Measurements from ENCODE around the gene TM4SF4. TPM values are rescaled to one million over a fixed set of nuclear protein-coding genes. Genes with fewer than 3 reads are reported as not detected.
A peak's percentile ranks its signal among the peaks of the same experiment; 100 is the strongest.

The TM4SF4 gene
- total RNA-seq, 4 donors from 2014 or later: 0.13 to 2.3 TPM; not detected in 2

GRCh38 chr3:149542375-149543312, 68.1 kb downstream of the TM4SF4 start:
- intact Hi-C loops (cut with DNase I; ENCODE audit: low total_unique reads): no loop called here
- ATAC-seq (no peak), DNase-seq (no peak)
- H3K36me3 ChIP-seq: peaks cover 0 to 8% of the 10 kb centered on the region in 2 donors
- peaks cover 5 to 10% of the 10 kb centered on the region in 2 donors for H3K4me1 ChIP-seq
- H3K9me3 ChIP-seq: no peaks in the 10 kb centered on the region
- H3K27me3 ChIP-seq: no peaks in the 10 kb centered on the region
- H3K4me3 ChIP-seq: no peak overlapping the region
- in situ Hi-C loops (cut with MboI; ENCODE audit: low sequenced_read_pairs in 4 of 4): loop anchor here in 1 of 4 donors (25.0 kb wide), 1 partner anchor 95 kb away; no protein-coding TSS in a partner anchor
- no peak overlapping the region for H3K27ac ChIP-seq
- TF ChIP-seq CTCF (IDR thresholded peaks at IDR 0.05 in 4 of 5, conservative IDR thresholded peaks at IDR 0.05 in 1 of 5) (no peak), POLR2A (IDR thresholded peaks at IDR 0.05) (no peak)

- no peak for TF ChIP-seq CTCF (IDR thresholded peaks at IDR 0.05 in 4 of 5, conservative IDR thresholded peaks at IDR 0.05 in 1 of 5)
- no peak for TF ChIP-seq POLR2A (IDR thresholded peaks at IDR 0.05)
- Histone ChIP-seq H3K27ac (no peak overlapping the region), H3K9me3 (no peaks in the 10 kb centered on the region), H3K27me3 (no peaks in the 10 kb centered on the region), H3K4me3 (no peak overlapping the region), H3K4me1 (peaks cover 16 to 17% of the 10 kb centered on the region in 2 donors), H3K36me3 (peaks cover 0 to 8% of the 10 kb centered on the region in 2 donors)
- DNase-seq (no peak), ATAC-seq (no peak)
- in situ Hi-C loops (cut with MboI; ENCODE audit: low sequenced_read_pairs in 4 of 4): loop anchor here in 1 of 4 donors (25.0 kb wide), 1 partner anchor 92 kb away; no protein-coding TSS in a partner anchor
- intact Hi-C loops (cut with DNase I; ENCODE audit: low total_unique reads): no loop called here
These were observed 70.6 kb downstream of the TM4SF4 start for GRCh38 chr3:149545049-149545448.

- Histone ChIP-seq H3K27ac (peak overlapping the region in 1 of 4 donors; percentile 53), H3K4me1 (peaks cover 19 to 29% of the 10 kb centered on the region in 2 donors), H3K27me3 (no peaks in the 10 kb centered on the region), H3K9me3 (no peaks in the 10 kb centered on the region), H3K4me3 (no peak overlapping the region), H3K36me3 (no peaks in the 10 kb centered on the region)
- peak; percentile 22 to 56 for DNase-seq
- in situ Hi-C loops (cut with MboI; ENCODE audit: low sequenced_read_pairs in 4 of 4): loop anchor here in 1 of 4 donors (25.0 kb wide), 1 partner anchor 90 kb away; no protein-coding TSS in a partner anchor
- intact Hi-C loops (cut with DNase I; ENCODE audit: low total_unique reads): no loop called here
- TF ChIP-seq CTCF (IDR thresholded peaks at IDR 0.05 in 4 of 5, conservative IDR thresholded peaks at IDR 0.05 in 1 of 5) (no peak), POLR2A (IDR thresholded peaks at IDR 0.05) (no peak)
- peak; percentile 42 to 57 for ATAC-seq
These were observed 72.9 kb downstream of the TM4SF4 start for GRCh38 chr3:149547413-149547812.

GRCh38 chr3:149547954-149548668, 73.6 kb downstream of the TM4SF4 start:
- Histone ChIP-seq H3K27ac (peak overlapping the region; percentile 14 to 60 (median 44)), H3K4me1 (peaks cover 25 to 35% of the 10 kb centered on the region in 2 donors), H3K9me3 (no peaks in the 10 kb centered on the region), H3K27me3 (no peaks in the 10 kb centered on the region), H3K36me3 (no peaks in the 10 kb centered on the region), H3K4me3 (no peak overlapping the region)
- DNase-seq (peak; percentile 14 to 43), ATAC-seq (peak; percentile 62 to 80)
- intact Hi-C loops (cut with DNase I; ENCODE audit: low total_unique reads) (no loop called here), in situ Hi-C loops (cut with MboI; ENCODE audit: low sequenced_read_pairs in 4 of 4) (loop anchor here in 1 of 4 donors (25.0 kb wide), 1 partner anchor 89 kb away; no protein-coding TSS in a partner anchor)
- TF ChIP-seq CTCF (IDR thresholded peaks at IDR 0.05 in 4 of 5, conservative IDR thresholded peaks at IDR 0.05 in 1 of 5) (no peak), POLR2A (IDR thresholded peaks at IDR 0.05) (no peak)

All from gastrocnemius medialis (tissue), 4 donors.